Transverse colon (tissue), 4 donors: ENCODE data around the gene ATXN1L. TPM values are rescaled to one million over a fixed set of nuclear protein-coding genes. Genes with fewer than 3 reads are reported as not detected.
"Not testable (repeated sequence)": the region's sequence is repeated elsewhere in the genome, so short reads cannot be mapped to it uniquely, and the experiment has no call there.

ENCODE experiments used
- DNase-seq: peaks from one replicate; pipeline ENCODE4 v3.0.0-alpha.2; 2019
- H3K27ac ChIP-seq, 4 donors: fragments of 200-600 bp; sonication (generic); 2 replicates each; pipeline ENCODE4 v1.5.1; 2016 to 2018; ENCODE audit warnings: inconsistent platforms in 4 of 4
- H3K27me3 ChIP-seq: fragments of 200-600 bp; sonication (generic); 2 replicates; pipeline ENCODE4 v1.5.1; 2017; ENCODE audit warnings: inconsistent platforms
- H3K36me3 ChIP-seq, 4 donors: fragments of 200-600 bp; sonication (generic); 2 replicates each; pipeline ENCODE4 v1.5.1; 2017 to 2019; ENCODE audit warnings: inconsistent platforms in 4 of 4
- H3K4me1 ChIP-seq, 4 donors: fragments of 200-600 bp; sonication (generic); 2 replicates each; pipeline ENCODE4 v1.5.1; 2017 to 2020; ENCODE audit warnings: inconsistent platforms in 4 of 4
- H3K4me3 ChIP-seq, 4 donors: fragments of 200-600 bp; sonication (generic); 1 replicate in 1 of 4; 2 replicates in 3 of 4; pipeline versions ENCODE4 v1.5.1 to v1.6.1; 2017 to 2019; ENCODE audit warnings: inconsistent platforms in 4 of 4
- H3K9me3 ChIP-seq, 2 donors: fragments of 200-600 bp; sonication (generic); 2 replicates each; pipeline ENCODE4 v1.5.1; 2017 to 2019; ENCODE audit warnings: inconsistent platforms in 2 of 2
- EP300 ChIP-seq: sonication (generic); formaldehyde crosslinking; IDR thresholded peaks from one replicate; pipeline ENCODE4 v1.6.1; 2017; ENCODE audit warnings: antibody characterized with exemption, low read depth
- POLR2A ChIP-seq: fragments of 450-650 bp; IDR thresholded peaks from one replicate; pipeline ENCODE4 v1.6.1; 2016; ENCODE audit warnings: antibody characterized with exemption, mild to moderate bottlenecking, moderate library complexity
- POLR2AphosphoS5 ChIP-seq, 3 donors: sonication (generic); formaldehyde crosslinking; IDR thresholded peaks; one replicate each; pipeline ENCODE4 v1.6.1; 2016; ENCODE audit warnings: antibody characterized with exemption in 3 of 3
- WGBS, 2 donors: methylation state at CpG; one replicate each; pipeline ENCODE4 v1.1.5; 2018; ENCODE audit warnings: low coverage in 1 of 2; 5-methylcytosine and 5-hydroxymethylcytosine counted together
- in situ Hi-C, 4 donors: fragments of 200-750 bp; cut with MboI; loops; one replicate each; pipeline versions ENCODE4 v1.15.0 to v1.15.1; 2017; ENCODE audit warnings: low sequenced_read_pairs in 3 of 4, low pct_ligation_motif_present in 1 of 4, low pct_unique_long_range_greater_than_20kb in 1 of 4
- intact Hi-C: fragments of 100-400 bp; cut with DNase I; formaldehyde crosslinking; loops from one replicate; pipeline ENCODE4 v1.15.1; 2023; ENCODE audit warnings: low total_unique reads
- total RNA-seq, 4 donors: library from RNA; depleted of rRNA; stranded (reverse); fragments of >200 nt; gene quantifications; one replicate each; pipeline ENCODE4 v1.1.0, GENCODE V29; 2016
- TF ChIP-seq, protein P1 (sequence below), 5 experiments: fragments of 200-600 bp in 3 of 5; fragments of 450-650 bp in 2 of 5; sonication (generic) in 3 of 5; IDR thresholded peaks; 1 replicate in 2 of 5; 2 replicates in 3 of 5; pipeline ENCODE4 v1.5.1; 2016 to 2017; ENCODE audit warnings: antibody characterized with exemption in 5 of 5, inconsistent platforms in 3 of 5, mild to moderate bottlenecking in 2 of 5, moderate library complexity in 1 of 5

Gene ATXN1L
- total RNA-seq, 4 donors from 2014 or later, result 16.7 to 33.3 (median 24.1) TPM

DNA sequence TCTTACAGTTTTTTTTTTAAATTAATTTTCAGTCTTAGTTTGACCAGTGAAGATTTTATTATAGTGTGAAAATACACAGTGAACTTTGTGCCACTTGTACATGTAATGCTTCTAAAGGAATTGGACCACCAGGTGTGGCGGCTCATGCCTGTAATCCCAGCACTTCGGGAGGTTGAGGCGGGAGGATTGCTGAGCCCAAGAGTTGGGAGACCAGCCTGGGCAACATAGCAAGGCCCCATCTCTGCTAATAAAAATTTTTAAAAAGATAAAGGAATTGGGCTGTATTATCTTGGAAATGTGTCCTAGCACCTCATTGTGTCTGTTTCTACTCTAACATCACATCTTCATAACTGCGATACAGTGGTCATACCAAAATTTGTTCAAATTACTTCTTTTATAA, 53.4 kb downstream of the ATXN1L start:
- intact Hi-C loops, result loop anchor here (10.0 kb wide), 1 partner anchor 174 kb away; the partner anchor contains the start of gene PHLPP2
- H3K27ac ChIP-seq, result no peak overlapping the region
- 97 to 98% methylated on average over 4 of the region's 4 CpGs for WGBS, 2 donors
- H3K4me1 ChIP-seq, result peaks cover 20 to 70% (median 42%) of the 10 kb centered on the region in 4 donors
- TF ChIP-seq POLR2AphosphoS5 (IDR thresholded peaks at IDR 0.05) (no peak), POLR2A (no peak), EP300 (no peak)
- TF ChIP-seq, protein P1, sequence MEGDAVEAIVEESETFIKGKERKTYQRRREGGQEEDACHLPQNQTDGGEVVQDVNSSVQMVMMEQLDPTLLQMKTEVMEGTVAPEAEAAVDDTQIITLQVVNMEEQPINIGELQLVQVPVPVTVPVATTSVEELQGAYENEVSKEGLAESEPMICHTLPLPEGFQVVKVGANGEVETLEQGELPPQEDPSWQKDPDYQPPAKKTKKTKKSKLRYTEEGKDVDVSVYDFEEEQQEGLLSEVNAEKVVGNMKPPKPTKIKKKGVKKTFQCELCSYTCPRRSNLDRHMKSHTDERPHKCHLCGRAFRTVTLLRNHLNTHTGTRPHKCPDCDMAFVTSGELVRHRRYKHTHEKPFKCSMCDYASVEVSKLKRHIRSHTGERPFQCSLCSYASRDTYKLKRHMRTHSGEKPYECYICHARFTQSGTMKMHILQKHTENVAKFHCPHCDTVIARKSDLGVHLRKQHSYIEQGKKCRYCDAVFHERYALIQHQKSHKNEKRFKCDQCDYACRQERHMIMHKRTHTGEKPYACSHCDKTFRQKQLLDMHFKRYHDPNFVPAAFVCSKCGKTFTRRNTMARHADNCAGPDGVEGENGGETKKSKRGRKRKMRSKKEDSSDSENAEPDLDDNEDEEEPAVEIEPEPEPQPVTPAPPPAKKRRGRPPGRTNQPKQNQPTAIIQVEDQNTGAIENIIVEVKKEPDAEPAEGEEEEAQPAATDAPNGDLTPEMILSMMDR (IDR thresholded peaks at IDR 0.05), result no peak
- DNase-seq, result no peak
- no peaks in the 10 kb centered on the region for H3K36me3 ChIP-seq
- in situ Hi-C loops, result no loop called here
- no peak overlapping the region for H3K4me3 ChIP-seq
- no peaks in the 10 kb centered on the region for H3K27me3 ChIP-seq
- no peaks in the 10 kb centered on the region for H3K9me3 ChIP-seq

DNA sequence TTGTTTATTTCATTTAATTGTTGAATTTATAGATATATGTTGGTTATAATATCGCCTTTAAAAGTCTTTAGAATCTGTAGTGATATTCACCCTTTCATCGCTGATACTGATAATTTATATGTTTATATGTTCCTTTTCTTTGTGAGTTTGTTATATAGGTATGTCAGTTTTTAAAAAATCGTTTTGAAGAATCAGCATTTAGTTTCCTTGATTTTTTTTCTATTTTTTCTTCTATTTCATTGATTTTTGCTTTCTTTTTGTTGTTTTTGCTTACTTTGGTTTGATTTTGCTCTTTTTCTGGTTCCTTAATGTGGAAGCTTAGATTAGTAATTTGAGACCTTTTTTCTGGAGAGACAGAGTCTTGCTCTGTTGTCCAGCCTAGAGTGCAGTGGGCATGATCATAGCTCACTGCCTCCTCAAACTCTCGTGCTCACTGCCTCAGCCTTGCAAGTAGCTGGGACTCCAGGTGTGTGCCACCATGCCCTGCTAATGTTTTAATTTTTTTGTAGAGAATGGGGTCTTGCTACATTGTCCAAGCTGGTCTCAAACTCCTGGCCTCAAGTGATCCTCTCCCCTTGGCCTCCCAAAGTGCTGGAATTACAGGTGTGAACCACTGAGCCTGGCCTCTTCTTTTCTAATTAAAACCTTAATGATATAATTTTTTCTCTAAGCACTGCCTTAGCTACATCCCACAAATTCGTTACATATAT, 57.0 kb downstream of the ATXN1L start:
- intact Hi-C loops, result no loop called here
- no peak overlapping the region for H3K27ac ChIP-seq
- in situ Hi-C loops, result no loop called here
- H3K4me1 ChIP-seq, result peaks cover 8 to 64% (median 27%) of the 10 kb centered on the region in 4 donors
- no peaks in the 10 kb centered on the region for H3K36me3 ChIP-seq
- TF ChIP-seq POLR2A (no peak), POLR2AphosphoS5 (IDR thresholded peaks at IDR 0.05) (no peak), EP300 (no peak)
- TF ChIP-seq, protein P1 (IDR thresholded peaks at IDR 0.05), result no peak
- H3K4me3 ChIP-seq, result no peak overlapping the region
- 81 to 88% methylated on average over 4 to 5 of the region's 5 CpGs for WGBS, 2 donors
- no peaks in the 10 kb centered on the region for H3K9me3 ChIP-seq
- no peaks in the 10 kb centered on the region for H3K27me3 ChIP-seq
- no peak for DNase-seq

DNA sequence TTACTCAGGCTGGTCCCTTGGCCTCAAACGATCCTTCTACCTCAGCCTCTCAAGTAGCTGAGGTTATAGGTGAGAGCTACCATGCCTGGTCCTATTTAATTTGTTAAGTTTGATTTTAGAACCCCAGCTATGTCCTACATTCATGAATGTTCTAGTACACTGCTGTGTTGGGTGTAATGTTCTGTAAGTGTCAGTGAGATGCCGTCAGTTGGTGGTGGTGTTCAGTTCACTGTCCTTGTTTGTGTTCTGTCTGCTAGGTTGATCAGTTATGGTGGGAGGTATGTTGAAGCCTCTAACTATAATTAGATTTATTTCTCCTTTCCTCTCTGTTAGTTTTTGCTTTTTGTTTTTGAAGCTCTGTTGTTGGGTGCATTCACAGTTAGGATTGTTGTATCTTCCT, 57.8 kb downstream of the ATXN1L start:
- H3K27ac ChIP-seq, result no peak overlapping the region
- peaks cover 8 to 63% (median 22%) of the 10 kb centered on the region in 4 donors for H3K4me1 ChIP-seq
- no peaks in the 10 kb centered on the region for H3K27me3 ChIP-seq
- in situ Hi-C loops (no loop called here), intact Hi-C loops (no loop called here)
- no peak overlapping the region for H3K4me3 ChIP-seq
- no peaks in the 10 kb centered on the region for H3K36me3 ChIP-seq
- 60 to 79% methylated on average over 2 of the region's 2 CpGs for WGBS, 2 donors
- DNase-seq, result no peak
- H3K9me3 ChIP-seq, result no peaks in the 10 kb centered on the region
- TF ChIP-seq, protein P1 (IDR thresholded peaks at IDR 0.05), result no peak
- TF ChIP-seq POLR2AphosphoS5 (IDR thresholded peaks at IDR 0.05) (no peak), POLR2A (no peak), EP300 (no peak)

GRCh38 chr16:71904239-71904638, 58.5 kb downstream of the ATXN1L start:
- 97% methylated on average over 9 of the region's 9 CpGs; no CpG with 5 or more reads in 1 of the 2 donors for WGBS, 2 donors
- in situ Hi-C loops, result no loop called here
- H3K9me3 ChIP-seq, result no peaks in the 10 kb centered on the region

DNA sequence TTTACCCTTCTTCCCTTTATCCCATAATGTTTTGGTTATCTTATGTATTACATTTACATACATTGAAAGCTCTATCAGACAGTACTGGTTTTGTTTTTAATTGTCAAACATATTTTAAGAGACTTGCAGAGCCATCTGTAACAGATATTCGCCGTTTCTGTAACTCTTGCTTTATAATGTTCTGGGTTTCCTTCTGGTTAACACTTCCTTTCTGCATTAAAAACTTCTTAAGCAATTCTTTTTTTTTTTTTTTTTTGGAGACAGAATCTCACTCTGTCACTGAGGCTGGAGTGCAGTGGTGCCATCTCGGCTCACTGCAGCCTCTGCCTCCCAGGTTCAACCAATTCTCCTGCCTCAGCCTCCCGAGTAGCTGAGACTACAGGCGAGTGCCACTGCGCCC, 60.0 kb downstream of the ATXN1L start:
- in situ Hi-C loops, intact Hi-C loops, H3K27me3 ChIP-seq, H3K36me3 ChIP-seq, H3K27ac ChIP-seq, H3K4me3 ChIP-seq, DNase-seq, H3K9me3 ChIP-seq: not testable (repeated sequence)
- 66 to 82% methylated on average over 5 to 6 of the region's 6 CpGs for WGBS, 2 donors
- H3K4me1 ChIP-seq, result peaks cover 7 to 63% (median 12%) of the 10 kb centered on the region in 4 donors

More at GRCh38 chr16:71904239-71904638, 58.5 kb downstream of the ATXN1L start:
- no peaks in the 10 kb centered on the region for H3K27me3 ChIP-seq
- no peaks in the 10 kb centered on the region for H3K36me3 ChIP-seq
- intact Hi-C loops, result no loop called here
- peaks cover 10 to 63% (median 19%) of the 10 kb centered on the region in 4 donors for H3K4me1 ChIP-seq
- H3K4me3 ChIP-seq, result no peak overlapping the region
- DNase-seq, result no peak
- TF ChIP-seq POLR2AphosphoS5 (IDR thresholded peaks at IDR 0.05) (no peak), POLR2A (no peak), EP300 (no peak)
- TF ChIP-seq, protein P1 (IDR thresholded peaks at IDR 0.05), result no peak
- H3K27ac ChIP-seq, result no peak overlapping the region
